Retinal pigment epithelial cell (primary cell): ENCODE data around the gene NETO1.

Experiments
- DNase-seq: peaks from one replicate; pipeline ENCODE4 v3.0.0-alpha.2; 2010; ENCODE audit warnings: low read depth
- H3K4me3 ChIP-seq: 2 replicates; pipeline ENCODE4 v1.5.1; 2011; ENCODE audit warnings: mild to moderate bottlenecking, low read length, control low read depth, moderate library complexity
- CTCF ChIP-seq: conservative IDR thresholded peaks from 2 replicates; pipeline ENCODE4 v1.5.1; 2011; ENCODE audit warnings: low read depth, low read length, control low read depth, inconsistent platforms

The NETO1 gene

GRCh38 chr18:72752220-72752619 is 115.6 kb downstream of the NETO1 start:
- no peak overlapping the region for H3K4me3 ChIP-seq
- DNase-seq: no peak
- TF ChIP-seq CTCF: no peak

GRCh38 chr18:72742002-72742401 is 125.8 kb downstream of the NETO1 start:
- TF ChIP-seq CTCF: no peak
- DNase-seq: no peak
- H3K4me3 ChIP-seq: no peak overlapping the region

- no peak for DNase-seq
- no peak for TF ChIP-seq CTCF
- H3K4me3 ChIP-seq: no peak overlapping the region
Observed at GRCh38 chr18:72738136-72738535, 129.7 kb downstream of the NETO1 start.

GRCh38 chr18:72727776-72728175 is 140.0 kb downstream of the NETO1 start:
- no peak for TF ChIP-seq CTCF
- DNase-seq: no peak
- H3K4me3 ChIP-seq: no peak overlapping the region

DNA sequence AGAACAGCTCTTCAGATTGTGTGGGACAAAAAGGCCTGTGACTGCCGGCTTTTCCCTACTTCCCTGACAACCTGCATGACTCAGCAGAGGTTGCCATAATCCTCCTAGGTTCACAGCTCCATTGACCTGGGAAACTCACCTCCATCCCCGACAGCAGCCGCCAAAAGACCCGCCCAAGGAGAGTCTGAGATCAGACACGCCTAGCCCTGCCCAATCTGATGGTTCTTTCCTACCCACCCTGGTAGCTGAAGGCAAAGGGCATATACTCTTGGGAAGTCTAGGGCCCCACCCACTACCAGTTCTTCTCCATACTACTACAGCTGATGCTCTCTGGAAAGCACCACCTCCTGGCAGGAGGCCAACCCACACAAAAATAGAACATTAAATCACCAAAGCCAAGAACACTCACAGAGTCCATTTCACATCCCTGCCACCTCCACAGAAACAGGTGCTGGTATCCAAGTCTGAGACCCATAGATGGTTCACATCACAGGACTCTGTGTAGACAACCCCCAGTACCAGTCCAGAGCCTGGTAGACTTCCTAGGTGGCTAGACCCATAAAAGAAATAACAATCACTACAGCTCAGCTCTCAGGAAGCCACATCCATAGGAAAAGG is 140.6 kb downstream of the NETO1 start:
- DNase-seq: no peak
- H3K4me3 ChIP-seq: no peak overlapping the region
- TF ChIP-seq CTCF: no peak

DNA sequence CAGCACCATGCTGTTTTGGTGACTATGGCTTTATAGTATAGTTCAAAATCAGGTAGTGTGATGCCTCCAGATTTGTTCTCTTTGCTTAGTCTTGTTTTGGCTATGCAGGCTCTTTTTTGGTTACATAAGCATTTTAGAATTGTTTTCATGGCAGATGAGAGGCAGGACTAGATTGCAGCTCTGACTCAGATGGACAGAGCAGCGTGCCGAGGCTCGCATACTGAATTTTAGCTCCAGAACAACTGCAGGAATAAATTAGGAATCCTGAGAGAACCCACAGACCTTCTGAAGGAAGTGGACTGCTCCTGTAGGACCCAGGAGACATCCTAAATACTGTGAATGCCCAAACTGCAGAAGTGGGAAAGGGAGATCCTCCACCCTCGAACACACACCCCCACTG is 141.6 kb downstream of the NETO1 start:
- DNase-seq: no peak
- no peak for TF ChIP-seq CTCF
- H3K4me3 ChIP-seq: no peak overlapping the region

DNA sequence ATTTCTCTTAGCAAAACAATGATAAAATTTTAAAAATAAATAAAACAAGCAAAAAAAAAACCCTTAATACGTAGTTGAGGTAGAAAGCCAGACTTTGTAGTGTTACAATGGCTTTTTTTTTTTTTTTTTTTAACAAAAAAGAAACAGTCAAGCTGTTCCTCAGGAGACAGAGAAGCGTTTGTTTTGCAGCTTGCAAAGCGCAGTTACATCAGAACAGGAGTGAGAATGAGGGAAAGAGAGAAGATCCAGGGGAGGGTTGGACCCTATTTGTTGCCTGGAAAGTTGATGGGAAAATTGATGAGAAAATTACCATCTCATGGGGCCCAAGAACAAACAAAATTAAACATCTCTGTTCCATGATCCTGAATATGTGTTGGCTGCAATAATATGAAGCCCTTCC is 146.5 kb downstream of the NETO1 start:
- no peak for DNase-seq
- no peak for TF ChIP-seq CTCF

More for the DNA sequence above, 146.5 kb downstream of the NETO1 start:
- no peak overlapping the region for H3K4me3 ChIP-seq
